H1 (cell line): Measurements from ENCODE around the gene STXBP6. TPM values are rescaled to one million over a fixed set of nuclear protein-coding genes. Genes with fewer than 3 reads are reported as not detected.
"Not testable (repeated sequence)": the region's sequence is repeated elsewhere in the genome, so short reads cannot be mapped to it uniquely, and the experiment has no call there.

Experiments
- CTCF ChIA-PET: fragments of 300-600 bp; sonication (Branson Sonifier 250); formaldehyde crosslinking; loops from one replicate; lab custom pipeline; 2021; ENCODE audit not compliant: partially characterized antibody; lab: Charles Lee
- POLR2A ChIA-PET: fragments of 300-600 bp; sonication (Branson Sonifier 250); formaldehyde crosslinking; loops from one replicate; lab custom pipeline; 2021; ENCODE audit warnings: inconsistent platforms; ENCODE audit not compliant: partially characterized antibody; lab: Charles Lee
- DNase-seq, 2 experiments: peaks; one replicate each; pipeline versions ENCODE4 v3.0.0 to v3.0.0-alpha.2; 2010 to 2022; ENCODE audit warnings: low spot score in 2 of 2, low read depth in 1 of 2, mixed read lengths in 1 of 2
- FAIRE-seq: peaks from 2 replicates; lab custom pipeline; 2011; peaks lifted over from hg19 to GRCh38; lab: Jason Lieb, UNC
- H2AFZ ChIP-seq: 2 replicates; pipeline ENCODE4 v1.8.1; 2012; ENCODE audit warnings: low read length, inconsistent platforms
- H2AK5ac ChIP-seq: 2 replicates; pipeline ENCODE4 v1.6.1; 2013; ENCODE audit warnings: low read depth, low read length
- H2BK120ac ChIP-seq: replicated peaks from 2 replicates; pipeline ENCODE3; 2013; ENCODE audit warnings: low read depth, low read length, inconsistent platforms
- H2BK12ac ChIP-seq: 2 replicates; pipeline ENCODE4 v1.6.1; 2013; ENCODE audit warnings: low read depth, low read length
- H2BK15ac ChIP-seq: 2 replicates; pipeline ENCODE4 v1.6.1; 2013; ENCODE audit warnings: low read length
- H2BK20ac ChIP-seq: 2 replicates; pipeline ENCODE4 v1.6.1; 2013; ENCODE audit warnings: low read length
- H2BK5ac ChIP-seq: 2 replicates; pipeline ENCODE4 v1.6.1; 2013; ENCODE audit warnings: low read depth, low read length
- H3K14ac ChIP-seq: 2 replicates; pipeline ENCODE4 v1.6.1; 2013; ENCODE audit warnings: inconsistent platforms; ENCODE audit not compliant: insufficient read length
- H3K18ac ChIP-seq: 2 replicates; pipeline ENCODE4 v1.6.1; 2013; ENCODE audit warnings: low read length; ENCODE audit errors: extremely low read depth
- H3K23ac ChIP-seq: 2 replicates; pipeline ENCODE4 v1.6.1; 2013; ENCODE audit warnings: inconsistent platforms; ENCODE audit not compliant: insufficient read length
- H3K23me2 ChIP-seq: 2 replicates; pipeline ENCODE4 v1.6.1; 2013; ENCODE audit warnings: low read depth, low read length
- H3K27ac ChIP-seq: 2 replicates; pipeline ENCODE4 v1.6.1; 2011; ENCODE audit warnings: low read depth, low read length, inconsistent platforms
- H3K27me3 ChIP-seq, 4 experiments: replicated peaks in 1 of 4; 1 replicate in 1 of 4; 2 replicates in 3 of 4; pipeline versions ENCODE4 v1.6.1 to v1.8.1; 2011 to 2013; ENCODE audit warnings: low read length in 3 of 4, mild to moderate bottlenecking in 3 of 4, inconsistent platforms in 2 of 4, mixed read lengths in 2 of 4, moderate library complexity in 1 of 4; ENCODE audit not compliant: control insufficient read depth in 3 of 4, insufficient read depth in 3 of 4; ENCODE audit errors: extremely low read depth in 1 of 4
- H3K36me3 ChIP-seq, 4 experiments: 2 replicates each; pipeline versions ENCODE4 v1.6.1 to v1.8.1; 2011 to 2013; ENCODE audit warnings: mild to moderate bottlenecking in 4 of 4, low read length in 3 of 4, moderate library complexity in 2 of 4, control low read depth in 1 of 4, inconsistent platforms in 1 of 4; ENCODE audit not compliant: insufficient read depth in 4 of 4, control insufficient read depth in 2 of 4
- H3K4ac ChIP-seq: replicated peaks from 2 replicates; pipeline ENCODE3; 2013; ENCODE audit warnings: low read length, low read depth, mixed read lengths, inconsistent platforms; ENCODE audit not compliant: insufficient read length
- H3K4me1 ChIP-seq, 4 experiments: replicated peaks in 1 of 4; 1 replicate in 1 of 4; 2 replicates in 3 of 4; pipeline versions ENCODE4 v1.6.1 to v1.8.1; 2011 to 2013; ENCODE audit warnings: low read length in 3 of 4, inconsistent platforms in 2 of 4, mixed read lengths in 1 of 4; ENCODE audit not compliant: insufficient read depth in 4 of 4, control insufficient read depth in 3 of 4
- H3K4me2 ChIP-seq, 2 experiments: 2 replicates each; pipeline versions ENCODE4 v1.6.1 to v1.8.1; 2011 to 2013; ENCODE audit warnings: low read depth in 2 of 2, low read length in 2 of 2, control low read depth in 1 of 2, inconsistent platforms in 1 of 2, mild to moderate bottlenecking in 1 of 2; ENCODE audit not compliant: insufficient read depth in 1 of 2
- H3K4me3 ChIP-seq, 4 experiments: fragments of 200-600, 300-600 bp in 1 of 4; sonication (generic), shearing (Covaris generic), sonication (Bioruptor Twin) in 1 of 4; 2 replicates each; pipeline versions ENCODE4 v1.5.1 to v1.8.1; 2011 to 2016; ENCODE audit warnings: low read length in 4 of 4, low read depth in 3 of 4, control low read depth in 2 of 4, inconsistent platforms in 2 of 4, mild to moderate bottlenecking in 2 of 4, mixed read lengths in 1 of 4, moderate library complexity in 1 of 4; ENCODE audit not compliant: insufficient read depth in 2 of 4; ENCODE audit errors: extremely low read depth in 1 of 4
- H3K56ac ChIP-seq: replicated peaks from 2 replicates; pipeline ENCODE3; 2013; ENCODE audit warnings: low read depth, mild to moderate bottlenecking, mixed read lengths, low read length, inconsistent platforms; ENCODE audit not compliant: insufficient read length
- H3K79me1 ChIP-seq: 2 replicates; pipeline ENCODE4 v1.6.1; 2013; ENCODE audit warnings: low read depth, low read length, control low read depth
- H3K79me2 ChIP-seq, 2 experiments: 2 replicates each; pipeline versions ENCODE4 v1.6.1 to v1.8.1; 2012 to 2013; ENCODE audit warnings: low read length in 2 of 2, mild to moderate bottlenecking in 2 of 2, inconsistent platforms in 1 of 2; ENCODE audit not compliant: insufficient read depth in 2 of 2, control insufficient read depth in 1 of 2
- H3K9ac ChIP-seq, 4 experiments: replicated peaks in 1 of 4; 1 replicate in 1 of 4; 2 replicates in 3 of 4; pipeline versions ENCODE4 v1.6.1 to v1.8.1; 2011 to 2013; ENCODE audit warnings: low read depth in 3 of 4, low read length in 3 of 4, control low read depth in 2 of 4, mild to moderate bottlenecking in 2 of 4, moderate library complexity in 2 of 4, inconsistent platforms in 1 of 4; ENCODE audit errors: extremely low read depth in 1 of 4
- H3K9me3 ChIP-seq, 2 experiments: 2 replicates each; pipeline versions ENCODE4 v1.6.1 to v1.8.1; 2012 to 2013; ENCODE audit warnings: mild to moderate bottlenecking in 2 of 2, moderate library complexity in 2 of 2, control low read depth in 1 of 2, inconsistent platforms in 1 of 2, low read depth in 1 of 2, low read length in 1 of 2, mixed read lengths in 1 of 2; ENCODE audit not compliant: insufficient read depth in 2 of 2
- H4K20me1 ChIP-seq, 2 experiments: replicated peaks in 1 of 2; 2 replicates each; pipeline versions ENCODE3 to v1.8.1; 2011 to 2013; ENCODE audit warnings: inconsistent platforms in 2 of 2, low read length in 2 of 2, mild to moderate bottlenecking in 1 of 2; ENCODE audit not compliant: insufficient read depth in 2 of 2, control insufficient read depth in 1 of 2
- H4K5ac ChIP-seq: 2 replicates; pipeline ENCODE4 v1.6.1; 2013; ENCODE audit warnings: low read length, low read depth, mixed read lengths, inconsistent platforms; ENCODE audit not compliant: insufficient read length
- H4K8ac ChIP-seq: 2 replicates; pipeline ENCODE4 v1.8.0; 2013; ENCODE audit warnings: mild to moderate bottlenecking, moderate library complexity, low read length, inconsistent platforms; ENCODE audit not compliant: insufficient read depth; ENCODE audit errors: extremely low read depth
- H4K91ac ChIP-seq: replicated peaks from 2 replicates; pipeline ENCODE3; 2013; ENCODE audit warnings: low read length, mixed read lengths, inconsistent platforms; ENCODE audit not compliant: insufficient read length
- WGBS, 2 experiments: shearing (Covaris generic) in 1 of 2; methylation state at CpG; one replicate each; pipeline versions ENCODE4 v1.1.6 to v1.1.7; 2013 to 2015; ENCODE audit warnings: low lambda C conversion rate in 2 of 2, mixed read lengths in 2 of 2, inconsistent platforms in 1 of 2, low coverage in 1 of 2, missing lambda C conversion rate in 1 of 2; ENCODE audit not compliant: insufficient replicate concordance in 2 of 2, insufficient coverage in 1 of 2, insufficient read length in 1 of 2; ENCODE audit errors: extremely low coverage in 1 of 2, missing lambda C conversion rate in 1 of 2; 5-methylcytosine and 5-hydroxymethylcytosine counted together
- polyA plus RNA-seq, 7 experiments: library from polyadenylated mRNA; depleted of rRNA in 3 of 7; stranded (reverse) in 5 of 7; unstranded in 2 of 7; fragments of >200 nt in 5 of 7; fragments of 200-250 nt in 2 of 7; gene quantifications; 1 replicate in 5 of 7; 2 replicates in 1 of 7; 4 replicates in 1 of 7; pipeline versions ENCODE4 v1.2.1 to v1.2.3, GENCODE V29; 2011 to 2013; ENCODE audit warnings: missing spikeins in 2 of 7, mixed read lengths in 2 of 7
- total RNA-seq: library from RNA; stranded (reverse); fragmentation: NEBNext Ultra II Directional; extraction: Animal tissue kit (Norgen Biotek cat#: 25700); gene quantifications from 2 replicates; pipeline ENCODE4 v1.2.1, GENCODE V29; 2021

The STXBP6 gene
- total and polyA plus RNA-seq, 2 of the 8 experiments (the other 6 are each of a cell fraction or from before 2014, with no cell fraction given) = 9.4 to 18.1 TPM

DNA sequence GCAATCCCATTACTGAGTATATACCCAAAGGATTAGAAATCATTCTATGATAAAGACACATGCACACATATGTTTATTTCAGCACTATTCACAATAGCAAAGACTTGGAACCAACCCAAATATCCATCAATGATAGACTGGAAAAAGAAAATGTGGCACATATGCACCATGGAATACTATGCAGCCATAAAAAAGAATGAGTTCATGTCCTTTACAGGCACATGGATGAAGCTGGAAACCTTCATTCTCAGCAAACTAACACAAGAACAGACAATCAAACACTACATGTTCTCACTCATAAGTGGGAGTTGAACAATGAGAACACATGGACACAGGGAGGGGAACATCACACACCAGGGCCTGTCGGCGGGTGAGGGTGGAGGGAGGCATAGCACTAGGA is 113.2 kb downstream of the STXBP6 start:
- H3K4me3 ChIP-seq, H4K5ac ChIP-seq, H2AFZ ChIP-seq, POLR2A ChIA-PET, H2BK12ac ChIP-seq, H3K36me3 ChIP-seq, H3K23ac ChIP-seq, FAIRE-seq, H2BK20ac ChIP-seq, H3K4ac ChIP-seq, CTCF ChIA-PET, H2BK15ac ChIP-seq, H3K9ac ChIP-seq, H4K8ac ChIP-seq, H3K4me1 ChIP-seq, H2BK5ac ChIP-seq, H3K56ac ChIP-seq, H2BK120ac ChIP-seq, H3K79me2 ChIP-seq, H3K4me2 ChIP-seq, H3K23me2 ChIP-seq, H3K9me3 ChIP-seq, H3K27ac ChIP-seq, H3K79me1 ChIP-seq, H4K20me1 ChIP-seq, H4K91ac ChIP-seq, H3K27me3 ChIP-seq, DNase-seq, H3K18ac ChIP-seq, H2AK5ac ChIP-seq, H3K14ac ChIP-seq: not testable (repeated sequence)
- 100% methylated on average over 2 of the region's 2 CpGs; no CpG with 5 or more reads in 1 of the 2 experiments for WGBS, 2 experiments
